ENCODE measurements around the gene AGFG2.

The AGFG2 gene, protein sequence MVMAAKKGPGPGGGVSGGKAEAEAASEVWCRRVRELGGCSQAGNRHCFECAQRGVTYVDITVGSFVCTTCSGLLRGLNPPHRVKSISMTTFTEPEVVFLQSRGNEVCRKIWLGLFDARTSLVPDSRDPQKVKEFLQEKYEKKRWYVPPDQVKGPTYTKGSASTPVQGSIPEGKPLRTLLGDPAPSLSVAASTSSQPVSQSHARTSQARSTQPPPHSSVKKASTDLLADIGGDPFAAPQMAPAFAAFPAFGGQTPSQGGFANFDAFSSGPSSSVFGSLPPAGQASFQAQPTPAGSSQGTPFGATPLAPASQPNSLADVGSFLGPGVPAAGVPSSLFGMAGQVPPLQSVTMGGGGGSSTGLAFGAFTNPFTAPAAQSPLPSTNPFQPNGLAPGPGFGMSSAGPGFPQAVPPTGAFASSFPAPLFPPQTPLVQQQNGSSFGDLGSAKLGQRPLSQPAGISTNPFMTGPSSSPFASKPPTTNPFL

GRCh38 chr7:100538654-100539435, at the start of gene AGFG2:
Gene AGFG2 (plus strand): TSS chr7:100539203. CDS start chr7:100539347, 144 bp downstream.
- no peak for TF ChIP-seq CTCF (IDR thresholded peaks at IDR 0.05; ENCODE audit: low read length, missing control alignments)
- peak within 1 kb of the TSS; percentile 66 for H3K4me3 ChIP-seq (replicated peaks; ENCODE audit: low read depth, low read length)
- peak; percentile 100 for DNase-seq (ENCODE audit: low read depth)

DNA sequence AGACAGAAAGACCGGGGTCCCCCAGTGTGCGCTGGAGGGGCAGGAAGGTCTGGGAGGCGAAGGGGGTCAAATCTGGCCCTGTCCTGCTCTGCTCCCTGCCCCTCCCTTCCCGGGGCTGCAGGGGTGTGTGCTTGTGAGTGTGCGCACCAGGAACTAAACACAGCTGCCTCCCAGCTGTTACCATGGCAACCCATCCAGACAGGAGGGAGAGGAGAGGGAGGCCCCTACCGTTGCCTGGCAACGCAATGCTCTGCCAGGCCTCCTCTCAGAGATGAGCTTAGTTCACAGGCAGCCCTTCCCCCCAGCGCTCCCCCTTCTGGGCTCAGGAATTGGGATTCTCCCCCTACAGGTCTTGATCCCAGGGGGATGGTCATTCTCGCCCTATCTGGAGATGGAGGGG, 49.2 kb upstream of the AGFG2 start:
- TF ChIP-seq CTCF (IDR thresholded peaks at IDR 0.05; ENCODE audit: low read length, missing control alignments), result no peak
- DNase-seq (ENCODE audit: low read depth), result peak; percentile 90
- H3K4me3 ChIP-seq (replicated peaks; ENCODE audit: low read depth, low read length), result no peak overlapping the region

DNA sequence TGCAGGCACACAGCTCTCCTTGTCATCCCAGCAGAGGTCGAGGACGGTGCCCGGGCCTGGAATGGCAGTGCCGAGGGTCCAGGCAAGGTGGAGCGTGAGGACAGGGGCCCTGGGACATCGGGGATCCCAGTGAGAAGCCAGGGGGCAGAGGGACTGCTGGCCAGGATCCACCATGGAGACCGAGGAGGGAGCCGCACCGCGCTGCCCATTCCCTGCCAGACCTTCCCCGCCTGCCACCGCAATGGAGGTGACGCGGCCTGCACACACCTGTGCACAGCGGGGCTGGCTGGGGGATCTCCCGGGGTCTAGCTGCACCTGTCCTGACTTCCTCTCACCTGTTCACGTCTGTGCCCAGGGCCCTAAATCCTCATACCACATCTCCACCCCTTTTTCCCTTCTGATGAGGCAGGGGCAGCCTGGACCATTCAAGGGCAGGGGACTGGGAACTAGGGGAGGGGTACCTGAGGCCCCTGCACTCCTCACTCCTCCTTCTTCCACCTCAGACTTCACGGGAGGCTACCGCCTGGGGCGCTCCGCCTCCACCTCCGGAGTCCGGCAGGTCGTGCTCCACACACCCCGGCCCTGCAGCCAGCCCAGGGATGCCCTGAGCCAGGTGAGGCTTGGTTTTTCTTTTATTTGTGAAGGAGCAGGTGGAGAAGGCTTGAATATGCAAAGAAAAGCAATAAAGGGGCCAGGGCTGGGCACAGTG, 48.4 kb upstream of the AGFG2 start:
- H3K4me3 ChIP-seq (replicated peaks; ENCODE audit: low read depth, low read length), result no peak overlapping the region
- no peak for TF ChIP-seq CTCF (IDR thresholded peaks at IDR 0.05; ENCODE audit: low read length, missing control alignments)
- DNase-seq (ENCODE audit: low read depth), result no peak

GRCh38 chr7:100491192-100491578, 47.8 kb upstream of the AGFG2 start:
- no peak overlapping the region for H3K4me3 ChIP-seq (replicated peaks; ENCODE audit: low read depth, low read length)
- TF ChIP-seq CTCF (IDR thresholded peaks at IDR 0.05; ENCODE audit: low read length, missing control alignments), result no peak
- no peak for DNase-seq (ENCODE audit: low read depth)

GRCh38 chr7:100492738-100493475, 46.1 kb upstream of the AGFG2 start:
- no peak overlapping the region for H3K4me3 ChIP-seq (replicated peaks; ENCODE audit: low read depth, low read length)
- TF ChIP-seq CTCF (IDR thresholded peaks at IDR 0.05; ENCODE audit: low read length, missing control alignments), result no peak
- no peak for DNase-seq (ENCODE audit: low read depth)
